Measurements from ENCODE around the gene MBOAT1. TPM values are rescaled to one million over a fixed set of nuclear protein-coding genes. Genes with fewer than 3 reads are reported as not detected.

The MBOAT1 gene
- total and polyA plus RNA-seq, 8 donors, result 2.4 to 47.2 (median 12.2) TPM

DNA sequence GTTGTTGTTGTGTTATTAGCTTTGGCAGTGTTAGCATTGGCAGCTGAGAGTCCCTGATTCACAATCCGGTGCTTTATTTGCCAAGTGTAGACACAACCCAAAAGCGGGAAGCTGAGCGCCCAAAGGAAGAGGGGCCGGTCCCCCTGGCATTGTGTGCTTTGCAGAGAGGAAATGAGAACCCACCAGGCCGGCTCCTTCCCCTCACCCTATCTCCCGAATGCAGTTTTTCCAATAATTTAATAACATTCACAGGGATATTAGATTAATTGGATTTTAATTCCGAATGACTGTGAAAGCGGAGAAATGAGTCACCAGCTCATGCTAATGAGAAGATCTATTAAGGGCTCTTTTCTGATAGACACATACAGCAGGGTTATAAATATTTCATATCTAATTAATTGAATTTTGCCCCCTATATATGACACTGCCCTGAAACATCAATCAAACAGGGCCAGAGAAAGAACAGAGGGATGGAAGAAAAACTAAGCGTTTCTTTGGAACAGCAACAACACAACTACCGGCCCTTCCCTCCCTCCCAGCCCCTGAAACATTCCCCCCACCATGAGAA, 143.8 kb downstream of the MBOAT1 start:
- Histone ChIP-seq H3K27ac (no peak overlapping the region), H3K4me3 (no peak overlapping the region), H3K9me3 (peaks cover 0 to 7% (median 3%) of the 10 kb centered on the region in 4 donors), H3K4me1 (no peaks in the 10 kb centered on the region), H3K36me3 (no peaks in the 10 kb centered on the region), H3K27me3 (no peaks in the 10 kb centered on the region)
- WGBS, 5 donors, result 62 to 79% (median 76%) methylated on average over 10 of the region's 10 CpGs
- no peak for DNase-seq
- intact Hi-C loops (cut with DNase I; ENCODE audit: low total_unique reads), result no loop called here
- TF ChIP-seq EP300 (IDR thresholded peaks at IDR 0.05) (no peak), POLR2A (IDR thresholded peaks at IDR 0.05) (no peak), POLR2AphosphoS5 (IDR thresholded peaks at IDR 0.05) (no peak)
- TF ChIP-seq, protein P1, sequence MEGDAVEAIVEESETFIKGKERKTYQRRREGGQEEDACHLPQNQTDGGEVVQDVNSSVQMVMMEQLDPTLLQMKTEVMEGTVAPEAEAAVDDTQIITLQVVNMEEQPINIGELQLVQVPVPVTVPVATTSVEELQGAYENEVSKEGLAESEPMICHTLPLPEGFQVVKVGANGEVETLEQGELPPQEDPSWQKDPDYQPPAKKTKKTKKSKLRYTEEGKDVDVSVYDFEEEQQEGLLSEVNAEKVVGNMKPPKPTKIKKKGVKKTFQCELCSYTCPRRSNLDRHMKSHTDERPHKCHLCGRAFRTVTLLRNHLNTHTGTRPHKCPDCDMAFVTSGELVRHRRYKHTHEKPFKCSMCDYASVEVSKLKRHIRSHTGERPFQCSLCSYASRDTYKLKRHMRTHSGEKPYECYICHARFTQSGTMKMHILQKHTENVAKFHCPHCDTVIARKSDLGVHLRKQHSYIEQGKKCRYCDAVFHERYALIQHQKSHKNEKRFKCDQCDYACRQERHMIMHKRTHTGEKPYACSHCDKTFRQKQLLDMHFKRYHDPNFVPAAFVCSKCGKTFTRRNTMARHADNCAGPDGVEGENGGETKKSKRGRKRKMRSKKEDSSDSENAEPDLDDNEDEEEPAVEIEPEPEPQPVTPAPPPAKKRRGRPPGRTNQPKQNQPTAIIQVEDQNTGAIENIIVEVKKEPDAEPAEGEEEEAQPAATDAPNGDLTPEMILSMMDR (IDR thresholded peaks at IDR 0.05), result no peak

- Histone ChIP-seq H3K36me3 (no peaks in the 10 kb centered on the region), H3K4me1 (no peaks in the 10 kb centered on the region), H3K4me3 (no peak overlapping the region), H3K9me3 (peaks cover 0 to 5% (median 0%) of the 10 kb centered on the region in 4 donors), H3K27ac (no peak overlapping the region), H3K27me3 (no peaks in the 10 kb centered on the region)
- DNase-seq, result no peak
- TF ChIP-seq, protein P1 (IDR thresholded peaks at IDR 0.05), result no peak
- intact Hi-C loops (cut with DNase I; ENCODE audit: low total_unique reads), result no loop called here
- WGBS, 5 donors, result 64 to 88% (median 83%) methylated on average over 5 of the region's 5 CpGs
Observed at GRCh38 chr6:20061952-20062351, 150.3 kb downstream of the MBOAT1 start.

- intact Hi-C loops (cut with DNase I; ENCODE audit: low total_unique reads), result no loop called here
- no peak for TF ChIP-seq EP300 (IDR thresholded peaks at IDR 0.05)
- no peak for TF ChIP-seq POLR2A (IDR thresholded peaks at IDR 0.05)
- TF ChIP-seq, protein P1 (IDR thresholded peaks at IDR 0.05), result no peak
- no peak for TF ChIP-seq POLR2AphosphoS5 (IDR thresholded peaks at IDR 0.05)
- Histone ChIP-seq H3K27me3 (no peaks in the 10 kb centered on the region), H3K4me3 (no peak overlapping the region), H3K36me3 (no peaks in the 10 kb centered on the region), H3K27ac (no peak overlapping the region), H3K9me3 (peaks cover 0 to 5% (median 0%) of the 10 kb centered on the region in 4 donors), H3K4me1 (peaks cover 0 to 7% (median 0%) of the 10 kb centered on the region in 4 donors)
- 88 to 100% (median 94%) methylated on average over 1 of the region's 1 CpG for WGBS, 5 donors
- DNase-seq, result no peak
Observed at GRCh38 chr6:20060252-20060651, 152.0 kb downstream of the MBOAT1 start.

DNA sequence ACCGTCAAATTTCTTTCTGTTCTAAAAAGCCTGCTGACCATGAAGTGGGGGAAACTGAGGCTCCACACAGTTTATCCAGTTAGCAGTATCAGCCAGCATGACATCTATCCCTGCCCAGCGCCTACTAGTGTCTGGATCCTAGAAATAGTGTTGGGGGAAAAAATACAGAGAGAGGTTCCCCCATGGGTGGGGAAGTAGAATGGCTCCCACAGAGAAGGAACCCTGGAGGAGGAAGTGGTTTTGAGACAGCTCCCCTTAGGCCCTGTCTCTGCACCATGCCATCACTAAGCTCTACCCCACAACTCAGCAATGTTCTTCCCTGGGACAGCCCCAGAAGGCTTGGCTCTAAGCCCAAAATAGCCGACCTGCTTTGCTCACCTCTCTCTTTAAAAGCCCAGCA, 153.4 kb downstream of the MBOAT1 start:
- no peak overlapping the region for H3K4me3 ChIP-seq
- TF ChIP-seq, protein P1 (IDR thresholded peaks at IDR 0.05), result no peak
- TF ChIP-seq EP300 (IDR thresholded peaks at IDR 0.05), result no peak
- no peak for TF ChIP-seq POLR2A (IDR thresholded peaks at IDR 0.05)
- TF ChIP-seq POLR2AphosphoS5 (IDR thresholded peaks at IDR 0.05), result no peak

More for the DNA sequence above, 153.4 kb downstream of the MBOAT1 start:
- Histone ChIP-seq H3K9me3 (peaks cover 0 to 5% (median 0%) of the 10 kb centered on the region in 4 donors), H3K27ac (no peak overlapping the region), H3K27me3 (no peaks in the 10 kb centered on the region), H3K36me3 (no peaks in the 10 kb centered on the region), H3K4me1 (peaks cover 0 to 7% (median 0%) of the 10 kb centered on the region in 4 donors)
- intact Hi-C loops (cut with DNase I; ENCODE audit: low total_unique reads), result loop anchor here (10.0 kb wide), 1 partner anchor 1534 kb away; no protein-coding TSS in a partner anchor
- DNase-seq, result no peak
- 64 to 72% (median 69%) methylated on average over 3 of the region's 3 CpGs for WGBS, 5 donors

Measured in stomach (tissue), 9 donors.